ENCODE data around the gene AFF3.

GRCh38 chr2:99753505-99753904, 388.9 kb downstream of the AFF3 start:
- TF ChIP-seq, protein P1, sequence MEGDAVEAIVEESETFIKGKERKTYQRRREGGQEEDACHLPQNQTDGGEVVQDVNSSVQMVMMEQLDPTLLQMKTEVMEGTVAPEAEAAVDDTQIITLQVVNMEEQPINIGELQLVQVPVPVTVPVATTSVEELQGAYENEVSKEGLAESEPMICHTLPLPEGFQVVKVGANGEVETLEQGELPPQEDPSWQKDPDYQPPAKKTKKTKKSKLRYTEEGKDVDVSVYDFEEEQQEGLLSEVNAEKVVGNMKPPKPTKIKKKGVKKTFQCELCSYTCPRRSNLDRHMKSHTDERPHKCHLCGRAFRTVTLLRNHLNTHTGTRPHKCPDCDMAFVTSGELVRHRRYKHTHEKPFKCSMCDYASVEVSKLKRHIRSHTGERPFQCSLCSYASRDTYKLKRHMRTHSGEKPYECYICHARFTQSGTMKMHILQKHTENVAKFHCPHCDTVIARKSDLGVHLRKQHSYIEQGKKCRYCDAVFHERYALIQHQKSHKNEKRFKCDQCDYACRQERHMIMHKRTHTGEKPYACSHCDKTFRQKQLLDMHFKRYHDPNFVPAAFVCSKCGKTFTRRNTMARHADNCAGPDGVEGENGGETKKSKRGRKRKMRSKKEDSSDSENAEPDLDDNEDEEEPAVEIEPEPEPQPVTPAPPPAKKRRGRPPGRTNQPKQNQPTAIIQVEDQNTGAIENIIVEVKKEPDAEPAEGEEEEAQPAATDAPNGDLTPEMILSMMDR (IDR thresholded peaks at IDR 0.05; ENCODE audit: low read depth, low read length, poor library complexity, severe bottlenecking) = no peak
- TF ChIP-seq EZH2phosphoT487 (IDR thresholded peaks at IDR 0.05; ENCODE audit: borderline replicate concordance, low read length) = no peak
